Testis (tissue), 3 donors: ENCODE data around the gene KLK3. TPM values are rescaled to one million over a fixed set of nuclear protein-coding genes. Genes with fewer than 3 reads are reported as not detected.

ENCODE experiments used
- DNase-seq: peaks from one replicate; pipeline ENCODE4 v3.0.0-alpha.2; 2019
- H3K27ac ChIP-seq, 2 donors: fragments of 200-600 bp; sonication (generic); one replicate each; pipeline ENCODE4 v1.5.1; 2019
- H3K27me3 ChIP-seq: fragments of 200-600 bp; sonication (generic); one replicate; pipeline ENCODE4 v1.5.1; 2019
- H3K36me3 ChIP-seq: fragments of 200-600 bp; sonication (generic); one replicate; pipeline ENCODE4 v1.5.1; 2017; ENCODE audit warnings: low read depth; ENCODE audit errors: missing control alignments
- H3K4me1 ChIP-seq: fragments of 200-600 bp; sonication (generic); one replicate; pipeline ENCODE4 v1.5.1; 2019
- H3K4me3 ChIP-seq, 2 donors: fragments of 200-600 bp; sonication (generic); one replicate each; pipeline ENCODE4 v1.5.1; 2017 to 2019
- H3K9me3 ChIP-seq: fragments of 200-600 bp; sonication (generic); one replicate; pipeline ENCODE4 v1.5.1; 2017
- CTCF ChIP-seq, 3 experiments: fragments of 450-650 bp in 2 of 3; fragments of 200-600 bp in 1 of 3; sonication (generic) in 1 of 3; IDR thresholded peaks; one replicate each; pipeline ENCODE4 v1.5.1; 2016 to 2019; ENCODE audit warnings: antibody characterized with exemption in 3 of 3, mild to moderate bottlenecking in 2 of 3, moderate library complexity in 1 of 3
- POLR2A ChIP-seq: fragments of 450-650 bp; IDR thresholded peaks from one replicate; pipeline ENCODE4 v1.6.1; 2017; ENCODE audit warnings: antibody characterized with exemption, mild to moderate bottlenecking, moderate library complexity
- WGBS, 2 donors: methylation state at CpG; one replicate each; pipeline ENCODE4 v1.1.5; 2018; 5-methylcytosine and 5-hydroxymethylcytosine counted together
- intact Hi-C: fragments of 100-400 bp; cut with DNase I; formaldehyde crosslinking; loops from one replicate; pipeline ENCODE4 v1.15.1; 2023; ENCODE audit warnings: low total_unique reads
- polyA plus RNA-seq: library from polyadenylated mRNA; stranded (reverse); fragments of 350-450 nt; fragmentation: Illumina TruSeq; extraction: RNeasy Lipid Tissue Mini Kit (QIAGEN cat#74804); gene quantifications from one replicate; pipeline ENCODE4 v1.2.3, GENCODE V29; 2014; ENCODE audit warnings: low read depth, low replicate concordance; ENCODE audit not compliant: insufficient read depth
- total RNA-seq, 2 donors: library from RNA; depleted of rRNA; stranded (reverse); fragments of >200 nt; gene quantifications; one replicate each; pipeline ENCODE4 v1.2.3, GENCODE V29; 2016

Gene KLK3
- total and polyA plus RNA-seq, 3 donors from 2014 or later: 0.63 to 1.3 (median 0.81) TPM

GRCh38 chr19:50843205-50843604 is 11.5 kb upstream of the KLK3 start:
- H3K4me3 ChIP-seq: no peak overlapping the region
- no peaks in the 10 kb centered on the region for H3K4me1 ChIP-seq
- no peaks in the 10 kb centered on the region for H3K27me3 ChIP-seq
- intact Hi-C loops: no loop called here
- WGBS, 2 donors: 94 to 100% methylated on average over 2 of the region's 2 CpGs
- TF ChIP-seq CTCF (IDR thresholded peaks at IDR 0.05) (no peak), POLR2A (no peak)
- DNase-seq: no peak
- no peaks in the 10 kb centered on the region for H3K9me3 ChIP-seq
- no peak overlapping the region for H3K27ac ChIP-seq
- no peaks in the 10 kb centered on the region for H3K36me3 ChIP-seq

DNA sequence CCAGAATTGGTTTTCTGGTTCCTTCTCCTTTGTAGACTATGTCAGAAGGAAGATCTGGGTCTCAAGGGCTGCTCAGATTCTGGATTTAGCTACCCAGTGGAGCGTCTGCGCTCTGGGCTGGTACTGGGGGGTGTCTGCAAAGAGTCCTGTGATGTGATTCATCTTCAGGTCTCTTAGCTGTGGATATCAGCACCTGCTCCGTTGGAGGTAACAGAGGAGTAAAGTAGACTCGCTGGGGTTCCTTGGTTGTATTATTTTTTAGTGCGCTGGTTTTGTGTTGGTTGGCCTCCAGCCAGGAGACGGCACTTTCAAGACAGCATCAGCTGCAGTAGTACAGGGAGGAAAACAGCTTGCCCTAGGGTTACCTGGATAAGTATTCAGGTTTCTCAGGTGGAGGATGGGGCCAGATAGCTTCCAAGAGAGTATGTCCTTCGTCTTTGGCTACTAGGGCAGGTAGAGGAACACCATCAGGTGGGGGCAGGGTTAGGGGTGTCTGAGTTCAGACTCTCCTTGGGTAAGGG is 11.0 kb upstream of the KLK3 start:
- H3K9me3 ChIP-seq: no peaks in the 10 kb centered on the region
- DNase-seq: no peak
- no peak overlapping the region for H3K4me3 ChIP-seq
- no peaks in the 10 kb centered on the region for H3K36me3 ChIP-seq
- intact Hi-C loops: no loop called here
- 84% methylated on average over 7 of the region's 7 CpGs for WGBS, 2 donors
- no peaks in the 10 kb centered on the region for H3K4me1 ChIP-seq
- no peaks in the 10 kb centered on the region for H3K27me3 ChIP-seq
- no peak for TF ChIP-seq POLR2A
- TF ChIP-seq CTCF (IDR thresholded peaks at IDR 0.05): no peak
- no peak overlapping the region for H3K27ac ChIP-seq

DNA sequence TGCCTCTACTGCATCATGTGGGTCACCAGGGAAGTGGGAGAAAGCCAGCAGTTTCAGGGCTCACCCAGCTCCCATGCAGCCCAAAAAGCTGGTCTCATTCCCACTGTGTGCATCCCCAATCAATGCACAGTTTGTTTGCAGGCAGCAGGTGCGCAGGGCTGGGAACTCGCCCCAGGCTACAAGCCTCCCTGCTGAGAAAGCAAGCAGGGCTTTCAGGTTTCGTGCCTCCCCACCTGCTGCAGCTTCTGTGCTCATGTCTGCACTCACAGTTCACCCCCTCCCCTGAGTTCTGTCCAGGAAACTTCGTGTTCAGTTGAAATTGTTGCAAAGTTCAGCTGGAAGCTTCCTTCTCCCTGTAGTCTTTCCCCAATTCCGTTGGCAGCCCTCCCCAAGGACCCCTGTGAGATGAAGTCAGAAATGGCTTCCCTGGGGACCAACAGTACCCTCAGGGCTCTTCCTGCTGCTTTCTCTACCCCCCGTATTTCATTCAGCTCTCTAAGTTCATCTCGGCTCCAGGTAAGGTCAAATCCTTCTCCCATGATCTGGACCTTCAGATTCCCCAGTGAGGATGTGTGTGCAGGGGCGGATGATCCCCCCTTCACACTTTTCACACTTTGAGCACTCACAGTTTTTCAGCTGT is 10.3 kb upstream of the KLK3 start:
- H3K27me3 ChIP-seq: no peaks in the 10 kb centered on the region
- WGBS, 2 donors: 69 to 72% methylated on average over 8 of the region's 8 CpGs
- no peak for DNase-seq

GRCh38 chr19:50850738-50851137 is 4.0 kb upstream of the KLK3 start:
- intact Hi-C loops: no loop called here
- H3K27ac ChIP-seq: no peak overlapping the region
- no peak overlapping the region for H3K4me3 ChIP-seq
- no peaks in the 10 kb centered on the region for H3K36me3 ChIP-seq
- H3K27me3 ChIP-seq: no peaks in the 10 kb centered on the region
- TF ChIP-seq POLR2A (no peak), CTCF (IDR thresholded peaks at IDR 0.05) (no peak)
- no peaks in the 10 kb centered on the region for H3K9me3 ChIP-seq
- 68 to 73% methylated on average over 3 of the region's 3 CpGs for WGBS, 2 donors
- no peaks in the 10 kb centered on the region for H3K4me1 ChIP-seq
- no peak for DNase-seq

More for the DNA sequence above, 10.3 kb upstream of the KLK3 start:
- intact Hi-C loops: no loop called here
- Histone ChIP-seq H3K4me3 (no peak overlapping the region), H3K9me3 (no peaks in the 10 kb centered on the region), H3K36me3 (no peaks in the 10 kb centered on the region), H3K27ac (no peak overlapping the region), H3K4me1 (no peaks in the 10 kb centered on the region)
- TF ChIP-seq CTCF (IDR thresholded peaks at IDR 0.05) (no peak), POLR2A (no peak)

- TF ChIP-seq CTCF (IDR thresholded peaks at IDR 0.05) (no peak), POLR2A (no peak)
- WGBS, 2 donors: 71 to 85% methylated on average over 4 of the region's 4 CpGs
- H3K27me3 ChIP-seq: no peaks in the 10 kb centered on the region
Observed at GRCh38 chr19:50851620-50852019, 3.1 kb upstream of the KLK3 start.

More at GRCh38 chr19:50851620-50852019, 3.1 kb upstream of the KLK3 start:
- intact Hi-C loops: no loop called here
- H3K4me3 ChIP-seq: no peak overlapping the region
- H3K27ac ChIP-seq: no peak overlapping the region
- DNase-seq: no peak
- no peaks in the 10 kb centered on the region for H3K36me3 ChIP-seq
- no peaks in the 10 kb centered on the region for H3K9me3 ChIP-seq
- no peaks in the 10 kb centered on the region for H3K4me1 ChIP-seq
